ENCODE data around the gene ERFL.

The ERFL gene

DNA sequence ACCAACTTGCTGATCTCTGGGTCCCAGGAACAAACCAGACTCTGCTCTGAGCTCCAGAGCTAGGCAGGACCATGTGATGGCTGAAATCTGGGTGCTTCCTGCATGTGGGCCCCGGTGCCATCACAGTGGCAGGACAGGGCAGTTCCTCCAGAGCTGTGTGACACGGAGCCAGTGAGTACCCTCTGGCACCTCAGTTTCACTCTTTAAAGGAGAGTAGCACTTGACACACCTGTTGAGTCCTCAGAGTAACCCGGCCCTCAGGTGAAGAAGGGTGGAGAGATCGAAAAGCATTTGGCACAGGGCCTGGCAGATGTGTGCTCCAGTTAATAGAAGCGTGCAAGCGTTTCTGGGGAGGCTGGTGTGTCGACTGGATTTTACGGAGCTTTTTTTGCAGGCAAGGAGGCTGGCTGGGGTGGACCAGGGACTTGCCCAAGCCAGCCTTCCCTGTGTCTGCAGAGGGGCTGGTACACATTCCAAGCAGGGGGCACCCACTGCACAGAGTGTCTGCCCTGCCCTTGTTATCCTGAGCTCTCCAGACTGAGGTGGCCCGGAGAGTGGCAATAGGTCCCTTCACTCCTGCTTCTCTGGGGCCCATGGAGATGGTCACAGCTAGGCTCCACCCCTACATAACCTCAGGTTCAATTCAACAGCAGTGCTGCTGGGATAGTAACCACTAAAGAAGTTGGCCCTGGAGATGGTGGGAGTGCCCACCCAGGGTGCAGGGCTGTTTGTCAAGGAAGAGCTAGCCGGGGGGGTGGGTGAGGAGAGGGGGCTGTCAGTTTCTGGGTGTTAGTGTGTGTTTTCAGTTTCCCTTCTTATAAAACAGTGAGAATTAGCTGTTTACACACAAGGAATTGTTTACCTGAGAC is 59.9 kb downstream of the ERFL start:
- peak overlapping the region in 2 of 21 experiments; percentile 8 to 46 for H3K27ac ChIP-seq

DNA sequence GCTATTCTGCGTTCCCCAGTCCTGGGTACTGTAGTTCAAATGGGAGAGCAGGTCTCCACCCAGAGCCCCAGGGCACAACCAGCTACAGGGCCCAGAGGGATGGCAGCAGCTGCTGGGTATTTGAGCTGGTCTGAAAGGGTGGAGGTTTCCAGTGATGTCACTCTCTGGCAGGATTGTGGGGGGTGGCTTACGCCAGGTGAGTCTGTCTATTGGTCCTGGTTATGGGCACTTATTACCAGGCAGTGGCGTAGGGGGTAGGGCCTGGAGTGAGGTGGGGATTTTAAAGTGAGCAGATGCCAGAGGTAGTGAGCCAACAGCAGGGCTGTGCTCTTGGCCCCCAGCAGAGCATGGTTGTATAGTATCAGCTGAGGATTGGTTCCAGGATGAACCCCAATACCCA is 62.0 kb downstream of the ERFL start:
- Histone ChIP-seq H3K27ac (peak overlapping the region in 1 of 21 experiments; percentile 25), H3K4me3 (no peak overlapping the region)

More for the DNA sequence above, 59.9 kb downstream of the ERFL start:
- H3K4me3 ChIP-seq: no peak overlapping the region

DNA sequence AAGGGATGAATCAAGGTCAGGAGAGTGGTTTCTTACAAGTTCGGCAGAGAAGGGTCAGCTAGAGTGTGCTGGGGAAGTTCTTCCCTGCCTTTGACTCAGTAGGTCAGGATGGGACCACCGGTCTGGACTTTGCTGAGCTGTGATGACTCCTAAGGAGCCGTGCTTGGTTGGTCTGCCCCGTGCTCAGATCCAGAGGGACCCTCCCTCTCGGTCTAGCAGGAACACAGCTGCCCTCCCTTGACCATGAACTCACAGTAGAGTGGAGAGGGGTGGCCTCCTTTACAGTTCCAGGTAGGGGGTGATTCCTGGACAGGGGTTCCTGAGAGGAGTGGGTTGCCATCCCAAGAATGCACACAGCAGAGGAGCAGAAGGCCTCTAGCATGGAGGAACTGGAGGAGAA is 63.9 kb downstream of the ERFL start:
- Histone ChIP-seq H3K27ac (no peak overlapping the region), H3K4me3 (no peak overlapping the region)

DNA sequence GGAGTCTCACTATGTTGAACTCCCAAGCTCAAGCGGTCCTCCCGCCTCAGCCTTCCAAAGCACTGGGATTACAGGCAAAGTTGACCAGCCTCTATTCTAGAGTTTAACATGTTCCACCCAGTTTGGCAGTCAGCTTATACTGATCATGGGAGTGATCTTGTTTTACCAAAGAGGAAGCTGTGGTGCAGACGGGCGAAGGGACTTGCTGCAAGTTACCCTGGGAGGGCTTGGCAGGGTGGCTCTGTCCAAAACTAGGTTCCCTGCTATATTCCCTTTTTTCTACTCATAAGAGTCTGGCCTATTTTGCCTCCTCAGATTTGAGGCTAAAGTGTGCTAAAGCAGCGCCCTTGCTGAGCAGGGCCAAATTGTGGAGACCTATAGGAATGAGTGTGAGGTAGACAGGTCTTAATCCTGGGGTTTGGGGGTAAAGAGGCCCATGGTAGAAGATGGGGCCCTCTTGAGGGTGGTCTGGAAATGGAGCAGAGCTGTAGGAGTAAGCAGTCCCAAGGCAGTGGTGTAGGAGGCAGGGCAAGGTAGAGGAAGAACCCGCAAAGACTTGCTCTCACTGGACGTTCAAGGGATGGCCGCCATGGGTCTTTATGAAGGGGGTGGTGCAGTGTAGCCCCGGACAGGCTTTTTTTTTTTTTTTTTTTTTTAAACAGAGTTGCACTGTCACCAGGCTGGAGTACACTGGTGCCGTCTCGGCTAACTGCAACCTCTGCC is 64.9 kb downstream of the ERFL start:
- Histone ChIP-seq H3K27ac (peak overlapping the region in 3 of 21 experiments; percentile 4 to 99 (median 22)), H3K4me3 (no peak overlapping the region)

DNA sequence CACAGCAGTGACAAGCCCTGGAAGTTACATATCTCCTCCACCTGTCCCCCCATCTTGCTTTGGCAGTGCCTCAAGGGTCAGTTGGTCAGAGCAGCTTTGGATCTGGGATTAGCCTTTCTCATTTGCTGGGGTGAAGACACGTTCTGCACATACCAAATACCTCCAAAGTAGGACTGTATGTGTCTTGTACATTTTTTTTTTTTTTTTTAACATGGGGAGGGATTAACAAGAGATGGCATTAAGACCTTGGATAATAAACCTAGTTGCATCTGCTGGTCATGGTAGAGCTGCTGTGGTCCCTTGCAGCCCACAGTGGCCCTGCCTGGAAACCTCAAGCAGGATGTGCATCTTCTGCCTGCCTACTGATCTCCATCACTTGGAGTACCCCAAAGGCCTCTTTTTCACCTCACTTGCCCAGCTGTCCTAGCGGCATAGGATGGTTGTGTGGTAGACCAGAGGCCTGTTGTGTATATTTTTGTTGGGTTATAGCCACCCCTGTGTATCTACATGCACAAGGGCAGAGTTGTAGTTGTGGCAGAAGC is 65.7 kb downstream of the ERFL start:
- peak overlapping the region in 6 of 21 experiments; percentile 4 to 100 (median 60) for H3K27ac ChIP-seq
- no peak overlapping the region for H3K4me3 ChIP-seq

DNA sequence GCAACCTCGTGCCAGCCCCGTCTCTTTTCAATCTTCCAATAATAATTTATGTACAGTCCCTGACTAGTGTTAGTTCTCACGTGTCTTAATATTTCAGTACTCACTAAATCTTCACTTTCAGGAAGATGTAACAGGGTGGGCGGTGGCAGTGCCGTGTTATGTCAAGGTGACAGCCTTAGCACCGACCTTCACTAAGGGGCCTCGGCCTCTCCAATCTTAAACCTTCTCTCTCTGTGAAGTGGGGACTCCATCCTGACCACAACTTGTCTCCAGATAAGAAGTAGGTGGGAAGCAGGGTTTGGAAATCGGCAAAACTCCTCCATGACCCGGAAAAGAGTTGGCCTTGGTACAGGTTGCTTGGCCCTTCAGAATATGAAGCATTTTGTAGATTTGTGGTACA is 66.4 kb downstream of the ERFL start:
- H3K27ac ChIP-seq: peak overlapping the region in 5 of 21 experiments; percentile 16 to 100 (median 99)
- H3K4me3 ChIP-seq: peak overlapping the region in 1 of 7 experiments; percentile 60

DNA sequence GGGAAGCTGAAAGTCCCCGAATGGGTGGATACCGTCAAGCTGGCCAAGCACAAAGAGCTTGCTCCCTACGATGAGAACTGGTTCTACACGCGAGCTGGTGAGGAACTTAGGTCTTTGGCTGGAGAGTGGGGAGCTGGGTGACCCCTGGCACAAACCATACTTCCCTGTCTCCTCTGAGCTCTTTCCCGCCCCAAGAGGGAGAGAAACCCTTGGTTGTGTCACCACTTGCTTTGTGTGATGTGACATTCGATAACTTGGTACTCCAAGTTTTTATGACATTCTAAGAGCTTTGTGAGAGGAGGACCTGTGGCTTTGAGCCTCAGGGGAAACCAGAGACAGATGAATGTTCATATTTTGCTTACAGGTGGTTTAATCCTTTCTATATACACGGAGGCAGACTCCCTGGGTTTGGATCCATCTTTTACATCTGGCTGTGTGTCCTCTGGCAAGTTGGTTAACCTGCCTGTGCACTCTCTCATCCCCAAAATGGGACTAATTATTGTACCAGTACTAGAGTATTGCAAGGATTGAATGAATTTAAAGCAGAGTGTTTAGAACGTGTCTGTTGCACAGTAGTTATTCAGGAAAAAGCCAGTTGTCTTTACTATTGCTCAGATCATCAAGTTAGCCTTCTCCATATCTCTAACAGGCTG is 67.0 kb downstream of the ERFL start:
- peak overlapping the region in 20 of 21 experiments; percentile 85 to 100 (median 98) for H3K27ac ChIP-seq

DNA sequence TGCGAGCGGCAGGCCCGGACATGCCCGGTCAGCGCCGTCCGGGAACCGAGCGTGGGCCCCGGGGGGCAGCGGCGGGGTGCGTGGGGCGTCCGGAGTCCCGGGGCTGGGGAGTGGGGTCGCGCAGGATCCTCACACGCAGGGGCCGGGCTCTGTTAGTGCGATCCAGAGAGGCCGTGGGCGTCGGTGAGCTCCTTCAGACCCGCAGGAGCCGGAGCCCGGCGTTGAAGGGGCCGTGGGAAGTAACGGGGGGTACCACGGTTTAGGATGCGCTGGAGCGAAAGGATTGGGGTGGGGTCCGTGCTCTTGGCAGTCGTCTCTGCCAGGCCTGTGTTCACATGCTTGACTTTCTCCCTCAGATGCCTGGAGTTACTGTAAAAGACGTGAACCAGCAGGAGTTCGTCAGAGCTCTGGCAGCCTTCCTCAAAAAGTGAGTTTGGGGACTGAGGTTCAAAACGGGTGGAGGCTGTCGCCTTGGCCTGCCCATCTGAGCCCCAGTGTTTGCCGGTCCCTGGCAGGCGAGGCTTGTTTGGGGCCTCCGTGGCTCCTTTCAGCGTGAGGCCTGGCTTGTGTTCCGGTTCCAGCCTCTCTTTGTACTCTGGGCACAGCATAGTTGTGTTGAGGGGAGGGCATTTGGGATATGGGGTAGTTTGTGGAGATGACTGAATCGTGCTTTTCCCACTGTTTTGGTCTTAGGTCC is 67.7 kb downstream of the ERFL start:
- peak overlapping the region; percentile 54 to 95 (median 75) for H3K4me3 ChIP-seq
- peak overlapping the region; percentile 85 to 100 (median 98) for H3K27ac ChIP-seq

More for the DNA sequence above, 67.0 kb downstream of the ERFL start:
- H3K4me3 ChIP-seq: peak overlapping the region; percentile 54 to 95 (median 75)

DNA sequence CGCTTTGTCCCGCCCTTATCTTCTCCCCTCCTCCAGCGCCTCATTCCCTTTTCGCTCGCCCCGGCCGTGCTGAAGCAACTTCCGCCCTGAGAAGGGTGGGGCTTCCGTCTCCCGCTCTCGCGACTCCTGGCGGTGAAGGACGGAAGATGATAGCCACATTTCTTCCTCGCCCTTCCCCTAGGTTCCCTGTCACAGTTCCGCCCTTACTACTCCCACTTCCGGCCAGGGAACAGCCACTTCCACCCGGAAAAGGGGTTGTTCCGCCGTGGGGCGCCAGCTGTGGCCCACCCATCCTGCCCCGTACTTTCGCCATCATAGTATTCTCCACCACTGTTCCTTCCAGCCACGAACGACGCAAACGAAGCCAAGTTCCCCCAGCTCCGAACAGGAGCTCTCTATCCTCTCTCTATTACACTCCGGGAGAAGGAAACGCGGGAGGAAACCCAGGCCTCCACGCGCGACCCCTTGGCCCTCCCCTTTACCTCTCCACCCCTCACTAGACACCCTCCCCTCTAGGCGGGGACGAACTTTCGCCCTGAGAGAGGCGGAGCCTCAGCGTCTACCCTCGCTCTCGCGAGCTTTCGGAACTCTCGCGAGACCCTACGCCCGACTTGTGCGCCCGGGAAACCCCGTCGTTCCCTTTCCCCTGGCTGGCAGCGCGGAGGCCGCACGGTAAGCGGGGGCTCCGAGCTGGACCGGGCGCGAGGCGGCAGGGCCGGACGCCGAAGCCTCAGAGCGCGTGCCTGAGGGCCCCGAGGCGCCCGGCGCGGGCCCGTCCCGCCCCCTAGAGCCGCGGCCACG is 68.4 kb downstream of the ERFL start, which contains the start of gene RPS19:
Gene RPS19, plus strand, starts transcription at position 638 of the 801 bp plus-strand sequence. CDS start 520 bp downstream, outside the sequence.
- H3K27ac ChIP-seq: peak within 1 kb of the TSS; percentile 85 to 100 (median 98)
- H3K4me3 ChIP-seq: peak within 1 kb of the TSS; percentile 54 to 95 (median 75)

DNA sequence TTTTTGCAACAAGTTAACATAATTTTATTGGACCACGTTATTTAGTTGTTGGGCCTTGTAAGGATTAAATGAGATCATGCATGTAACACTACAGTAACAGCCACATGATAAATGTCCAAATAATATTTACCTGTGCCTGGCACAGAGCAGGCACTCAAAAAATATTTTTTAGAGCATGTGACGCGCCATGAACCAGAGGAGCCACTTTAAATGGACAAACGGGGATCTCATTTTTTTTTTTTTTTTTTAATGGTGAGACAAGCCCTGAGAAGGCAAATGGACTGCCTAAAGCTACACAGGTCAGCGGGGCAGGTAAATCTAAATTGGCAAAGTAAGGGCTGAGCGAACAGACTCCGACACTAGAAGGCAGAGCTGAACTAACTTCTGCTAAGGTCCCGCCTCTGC is 69.0 kb downstream of the ERFL start:
- Histone ChIP-seq H3K4me3 (peak overlapping the region in 3 of 7 experiments; percentile 0 to 95 (median 60)), H3K27ac (peak overlapping the region in 13 of 21 experiments; percentile 19 to 100 (median 97))
